IPS-18a (cell line): ENCODE measurements around the gene DSCAM.

Experiments used
- H3K27ac ChIP-seq: one replicate; pipeline ENCODE4 v1.5.1; 2013; ENCODE audit warnings: low read length
- H3K27me3 ChIP-seq: one replicate; pipeline ENCODE4 v1.6.1; 2013; ENCODE audit warnings: mild to moderate bottlenecking, low read length; ENCODE audit not compliant: control insufficient read depth, insufficient read depth
- H3K36me3 ChIP-seq: one replicate; pipeline ENCODE4 v1.6.1; 2013; ENCODE audit warnings: low read depth, low read length; ENCODE audit not compliant: control insufficient read depth
- H3K4me1 ChIP-seq: one replicate; pipeline ENCODE4 v1.6.1; 2013; ENCODE audit warnings: low read depth, low read length; ENCODE audit not compliant: control insufficient read depth
- H3K4me3 ChIP-seq: one replicate; pipeline ENCODE4 v1.5.1; 2013; ENCODE audit warnings: low read length
- H3K9ac ChIP-seq: one replicate; pipeline ENCODE4 v1.6.1; 2013; ENCODE audit warnings: mild to moderate bottlenecking, low read length, moderate library complexity
- H3K9me3 ChIP-seq: one replicate; pipeline ENCODE4 v1.6.1; 2013; ENCODE audit warnings: low read depth, low read length; ENCODE audit not compliant: control insufficient read depth

DSCAM gene

GRCh38 chr21:40177979-40178378 lies 669.0 kb downstream of the DSCAM start:
- Histone ChIP-seq H3K4me3 (no peak overlapping the region), H3K27ac (no peak overlapping the region), H3K9ac (no peak overlapping the region), H3K4me1 (no peaks in the 10 kb centered on the region), H3K27me3 (no peaks in the 10 kb centered on the region), H3K9me3 (no peaks in the 10 kb centered on the region), H3K36me3 (no peaks in the 10 kb centered on the region)

GRCh38 chr21:40176724-40177123 lies 670.2 kb downstream of the DSCAM start:
- H3K9me3 ChIP-seq = no peaks in the 10 kb centered on the region
- no peaks in the 10 kb centered on the region for H3K36me3 ChIP-seq
- H3K27me3 ChIP-seq = no peaks in the 10 kb centered on the region
- H3K4me1 ChIP-seq = no peaks in the 10 kb centered on the region
- no peak overlapping the region for H3K27ac ChIP-seq
- no peak overlapping the region for H3K9ac ChIP-seq
- no peak overlapping the region for H3K4me3 ChIP-seq

GRCh38 chr21:40173816-40174215 lies 673.1 kb downstream of the DSCAM start:
- no peak overlapping the region for H3K9ac ChIP-seq
- H3K4me3 ChIP-seq = no peak overlapping the region
- H3K27ac ChIP-seq = no peak overlapping the region
- no peaks in the 10 kb centered on the region for H3K36me3 ChIP-seq
- no peaks in the 10 kb centered on the region for H3K9me3 ChIP-seq
- no peaks in the 10 kb centered on the region for H3K4me1 ChIP-seq
- H3K27me3 ChIP-seq = no peaks in the 10 kb centered on the region

GRCh38 chr21:40169971-40170370 lies 677.0 kb downstream of the DSCAM start:
- Histone ChIP-seq H3K4me3 (no peak overlapping the region), H3K27me3 (no peaks in the 10 kb centered on the region), H3K27ac (no peak overlapping the region), H3K9ac (no peak overlapping the region), H3K9me3 (no peaks in the 10 kb centered on the region), H3K4me1 (peaks cover 16% of the 10 kb centered on the region), H3K36me3 (no peaks in the 10 kb centered on the region)

- no peak overlapping the region for H3K9ac ChIP-seq
- no peaks in the 10 kb centered on the region for H3K27me3 ChIP-seq
- no peak overlapping the region for H3K4me3 ChIP-seq
- H3K9me3 ChIP-seq = no peaks in the 10 kb centered on the region
- no peak overlapping the region for H3K27ac ChIP-seq
- no peaks in the 10 kb centered on the region for H3K36me3 ChIP-seq
- peaks cover 24% of the 10 kb centered on the region for H3K4me1 ChIP-seq
These were observed 680.6 kb downstream of the DSCAM start for GRCh38 chr21:40166291-40166843.

GRCh38 chr21:40165773-40166070 lies 681.2 kb downstream of the DSCAM start:
- Histone ChIP-seq H3K27me3 (no peaks in the 10 kb centered on the region), H3K4me1 (peaks cover 30% of the 10 kb centered on the region), H3K27ac (no peak overlapping the region), H3K4me3 (no peak overlapping the region), H3K9ac (peak overlapping the region; percentile 31), H3K36me3 (no peaks in the 10 kb centered on the region), H3K9me3 (no peaks in the 10 kb centered on the region)

- H3K36me3 ChIP-seq = no peaks in the 10 kb centered on the region
- peak overlapping the region; percentile 31 for H3K9ac ChIP-seq
- no peaks in the 10 kb centered on the region for H3K27me3 ChIP-seq
- peaks cover 30% of the 10 kb centered on the region for H3K4me1 ChIP-seq
- H3K9me3 ChIP-seq = no peaks in the 10 kb centered on the region
- H3K27ac ChIP-seq = no peak overlapping the region
- H3K4me3 ChIP-seq = no peak overlapping the region
These were observed 681.8 kb downstream of the DSCAM start for GRCh38 chr21:40164905-40165772.

GRCh38 chr21:40162075-40162474 lies 684.9 kb downstream of the DSCAM start:
- Histone ChIP-seq H3K4me1 (peaks cover 30% of the 10 kb centered on the region), H3K9me3 (no peaks in the 10 kb centered on the region), H3K9ac (no peak overlapping the region), H3K4me3 (no peak overlapping the region), H3K27ac (no peak overlapping the region), H3K27me3 (no peaks in the 10 kb centered on the region), H3K36me3 (no peaks in the 10 kb centered on the region)

GRCh38 chr21:40160911-40161310 lies 686.0 kb downstream of the DSCAM start:
- H3K36me3 ChIP-seq = no peaks in the 10 kb centered on the region
- no peak overlapping the region for H3K27ac ChIP-seq
- H3K9me3 ChIP-seq = no peaks in the 10 kb centered on the region
- H3K27me3 ChIP-seq = no peaks in the 10 kb centered on the region
- H3K9ac ChIP-seq = no peak overlapping the region
- no peak overlapping the region for H3K4me3 ChIP-seq
- peaks cover 21% of the 10 kb centered on the region for H3K4me1 ChIP-seq

GRCh38 chr21:40158366-40158765 lies 688.6 kb downstream of the DSCAM start:
- Histone ChIP-seq H3K27me3 (no peaks in the 10 kb centered on the region), H3K4me1 (peaks cover 12% of the 10 kb centered on the region), H3K9me3 (no peaks in the 10 kb centered on the region), H3K4me3 (no peak overlapping the region), H3K9ac (no peak overlapping the region), H3K27ac (no peak overlapping the region), H3K36me3 (no peaks in the 10 kb centered on the region)

- H3K9me3 ChIP-seq = no peaks in the 10 kb centered on the region
- H3K9ac ChIP-seq = no peak overlapping the region
- H3K4me3 ChIP-seq = no peak overlapping the region
- no peaks in the 10 kb centered on the region for H3K27me3 ChIP-seq
- H3K4me1 ChIP-seq = no peaks in the 10 kb centered on the region
- no peak overlapping the region for H3K27ac ChIP-seq
- no peaks in the 10 kb centered on the region for H3K36me3 ChIP-seq
These were observed 691.4 kb downstream of the DSCAM start for GRCh38 chr21:40155563-40155962.

- no peaks in the 10 kb centered on the region for H3K36me3 ChIP-seq
- H3K27ac ChIP-seq = no peak overlapping the region
- H3K9me3 ChIP-seq = no peaks in the 10 kb centered on the region
- no peaks in the 10 kb centered on the region for H3K4me1 ChIP-seq
- H3K9ac ChIP-seq = no peak overlapping the region
- H3K4me3 ChIP-seq = no peak overlapping the region
- H3K27me3 ChIP-seq = no peaks in the 10 kb centered on the region
These were observed 693.6 kb downstream of the DSCAM start for GRCh38 chr21:40153351-40153750.
